Kidney epithelial cell (primary cell): Measurements from ENCODE around the gene AGMO. TPM values are rescaled to one million over a fixed set of nuclear protein-coding genes. Genes with fewer than 3 reads are reported as not detected.

Experiments used
- DNase-seq: peaks from one replicate; pipeline ENCODE4 v3.0.0-alpha.2; 2010; ENCODE audit warnings: low read depth
- H3K27me3 ChIP-seq: 2 replicates; pipeline ENCODE4 v1.6.0; 2011; ENCODE audit warnings: low read length; ENCODE audit not compliant: control insufficient read depth, insufficient read depth
- H3K36me3 ChIP-seq: 2 replicates; pipeline ENCODE4 v1.5.1; 2011; ENCODE audit warnings: low read length; ENCODE audit not compliant: control insufficient read depth, insufficient read depth
- H3K4me3 ChIP-seq: 2 replicates; pipeline ENCODE4 v1.5.1; 2011; ENCODE audit warnings: low read depth, mild to moderate bottlenecking, control low read depth, low read length
- CTCF ChIP-seq: IDR thresholded peaks from 2 replicates; pipeline ENCODE4 v1.5.1; 2011; ENCODE audit warnings: mild to moderate bottlenecking, moderate library complexity, low read length, control low read depth, inconsistent platforms; ENCODE audit not compliant: insufficient read depth, poor library complexity, severe bottlenecking
- total RNA-seq: library from RNA; depleted of rRNA; stranded (reverse); fragments of >200 nt; gene quantifications from 2 replicates; pipeline ENCODE4 v1.2.3, GENCODE V29; 2015

The AGMO gene
- total RNA-seq, 1 donor from 2014 or later: 0.04 TPM

- no peak overlapping the region for H3K4me3 ChIP-seq
- no peak for DNase-seq
- no peaks in the 10 kb centered on the region for H3K36me3 ChIP-seq
- no peak for TF ChIP-seq CTCF
- H3K27me3 ChIP-seq: no peaks in the 10 kb centered on the region
These were observed 364.5 kb downstream of the AGMO start for GRCh38 chr7:15197042-15197977.

GRCh38 chr7:15178065-15178464 lies 383.8 kb downstream of the AGMO start:
- no peak for TF ChIP-seq CTCF
- Histone ChIP-seq H3K27me3 (no peaks in the 10 kb centered on the region), H3K4me3 (no peak overlapping the region), H3K36me3 (no peaks in the 10 kb centered on the region)
- no peak for DNase-seq

GRCh38 chr7:15176089-15176488 lies 385.7 kb downstream of the AGMO start:
- no peaks in the 10 kb centered on the region for H3K27me3 ChIP-seq
- no peak overlapping the region for H3K4me3 ChIP-seq
- no peaks in the 10 kb centered on the region for H3K36me3 ChIP-seq
- TF ChIP-seq CTCF: no peak
- no peak for DNase-seq

- DNase-seq: no peak
- no peaks in the 10 kb centered on the region for H3K27me3 ChIP-seq
- no peaks in the 10 kb centered on the region for H3K36me3 ChIP-seq
- H3K4me3 ChIP-seq: no peak overlapping the region
- no peak for TF ChIP-seq CTCF
These were observed 386.7 kb downstream of the AGMO start for GRCh38 chr7:15175152-15175551.

DNA sequence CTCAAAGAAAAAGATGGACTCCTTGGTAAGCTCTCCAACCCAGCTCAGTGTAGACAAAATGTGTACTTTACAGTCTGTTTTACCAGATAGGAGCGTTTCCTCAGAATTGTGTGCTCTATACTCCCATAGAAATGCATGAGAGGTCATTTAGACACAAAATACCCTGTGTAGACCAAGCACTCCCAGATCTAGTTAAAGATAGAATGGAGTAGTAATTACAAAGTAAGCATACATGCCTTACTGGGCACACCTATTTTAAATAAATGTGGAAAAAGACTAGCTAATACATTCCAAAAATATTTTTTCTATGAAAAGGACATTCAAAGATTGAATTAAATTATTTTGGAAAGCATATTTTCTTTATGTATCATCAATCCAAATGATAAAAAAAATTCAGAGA lies 387.3 kb downstream of the AGMO start:
- Histone ChIP-seq H3K4me3 (no peak overlapping the region), H3K36me3 (no peaks in the 10 kb centered on the region), H3K27me3 (no peaks in the 10 kb centered on the region)
- DNase-seq: no peak
- no peak for TF ChIP-seq CTCF
